Effector memory CD4-positive, alpha-beta T cell (primary cell): ENCODE data around the gene BAIAP3.

ENCODE experiments used
- DNase-seq, 3 donors: peaks; one replicate each; pipeline ENCODE4 v3.0.0-alpha.2; 2020
- H3K27ac ChIP-seq: 2 replicates; pipeline ENCODE4 v1.7.0; 2013; ENCODE audit warnings: mild to moderate bottlenecking, low read length, moderate library complexity; ENCODE audit not compliant: insufficient read depth, poor library complexity, severe bottlenecking
- H3K27me3 ChIP-seq: replicated peaks from 2 replicates; pipeline ENCODE4 v1.7.0; 2013; ENCODE audit warnings: mild to moderate bottlenecking, low read length; ENCODE audit not compliant: insufficient read depth, control insufficient read depth, poor library complexity, severe bottlenecking
- H3K36me3 ChIP-seq: 2 replicates; pipeline ENCODE4 v1.7.0; 2013; ENCODE audit warnings: mild to moderate bottlenecking, low read length, moderate library complexity; ENCODE audit not compliant: control insufficient read depth, insufficient read depth
- H3K4me1 ChIP-seq: 2 replicates; pipeline ENCODE4 v1.7.0; 2013; ENCODE audit warnings: low read length, mild to moderate bottlenecking; ENCODE audit not compliant: control insufficient read depth, insufficient read depth, poor library complexity, severe bottlenecking
- H3K4me3 ChIP-seq: 2 replicates; pipeline ENCODE4 v1.7.0; 2013; ENCODE audit warnings: low read length, low read depth, mild to moderate bottlenecking; ENCODE audit not compliant: insufficient read depth, poor library complexity, severe bottlenecking
- H3K9me3 ChIP-seq: 2 replicates; pipeline ENCODE4 v1.7.0; 2013; ENCODE audit warnings: mild to moderate bottlenecking, low read length, moderate library complexity; ENCODE audit not compliant: control insufficient read depth

The BAIAP3 gene

DNA sequence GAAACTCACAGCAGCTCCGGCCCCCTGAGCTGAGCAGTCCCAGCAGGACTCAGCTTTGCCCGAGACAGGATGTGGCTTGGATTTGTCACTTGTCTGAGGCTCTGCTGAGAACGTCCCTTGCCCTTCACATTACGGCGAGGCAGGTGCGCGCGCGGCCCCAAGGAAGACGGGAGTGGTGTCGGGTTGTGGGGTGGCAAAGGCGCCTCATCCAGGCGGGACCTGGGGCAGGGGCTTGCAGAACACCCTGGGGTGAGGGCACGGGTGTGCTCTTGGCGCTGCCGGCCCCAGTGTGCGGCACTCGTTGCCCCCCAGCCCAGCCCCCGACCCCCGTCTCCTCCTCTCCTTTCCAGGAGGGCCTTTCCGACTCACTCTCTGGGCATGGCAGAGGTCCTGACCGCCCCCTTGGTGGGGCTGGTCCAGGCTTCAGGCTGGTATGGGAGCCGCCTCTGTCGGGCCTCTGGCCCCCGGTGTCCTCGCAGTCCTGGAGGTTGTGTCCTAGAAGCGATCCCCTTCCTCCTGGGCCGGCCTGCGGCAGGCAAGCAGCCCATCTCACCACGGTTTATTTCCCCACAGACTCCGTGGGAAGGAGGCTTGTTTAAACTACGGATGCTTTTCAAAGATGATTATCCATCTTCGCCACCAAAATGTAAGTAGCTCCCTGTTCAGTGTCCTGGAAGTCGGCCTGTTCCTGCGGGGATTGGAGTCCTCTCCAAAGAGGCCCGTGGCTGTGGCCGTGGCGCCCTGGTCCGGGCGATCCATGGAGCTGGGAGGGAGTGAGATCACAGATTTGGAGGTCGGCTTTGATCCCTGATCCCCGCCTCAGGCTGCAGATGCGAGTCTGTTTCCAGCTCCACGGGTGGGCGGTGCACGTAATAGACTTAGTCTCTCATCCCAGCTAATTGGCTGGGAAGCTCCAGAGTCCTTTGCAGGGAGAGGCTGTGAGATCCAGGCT is 18.1 kb upstream of the BAIAP3 start:
- DNase-seq, result no peak
- H3K36me3 ChIP-seq, result peaks cover 79% of the 10 kb centered on the region
- peaks cover 21% of the 10 kb centered on the region for H3K4me1 ChIP-seq
- H3K9me3 ChIP-seq, result no peaks in the 10 kb centered on the region
- no peak overlapping the region for H3K4me3 ChIP-seq
- no peaks in the 10 kb centered on the region for H3K27me3 ChIP-seq
- H3K27ac ChIP-seq, result no peak overlapping the region

DNA sequence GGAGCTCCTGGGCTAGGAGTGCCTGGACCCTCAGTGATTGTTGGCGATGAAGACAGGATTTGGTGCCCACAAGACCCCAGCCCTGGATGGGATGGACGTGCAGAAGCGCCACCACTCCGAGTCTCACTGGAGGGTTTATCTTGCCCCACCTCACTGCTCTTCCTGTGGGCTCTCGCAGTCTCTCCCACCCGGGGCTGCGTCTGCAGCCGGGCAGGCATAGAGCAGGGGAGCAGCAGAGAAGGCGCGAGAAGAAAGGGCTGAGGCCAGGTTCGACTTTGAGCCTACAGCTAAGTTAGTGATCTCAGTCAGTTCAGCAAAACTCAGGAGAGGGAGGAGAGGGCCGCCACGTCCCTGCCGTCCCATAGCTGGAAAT is 17.4 kb upstream of the BAIAP3 start:
- Histone ChIP-seq H3K27me3 (no peaks in the 10 kb centered on the region), H3K27ac (no peak overlapping the region), H3K36me3 (peaks cover 85% of the 10 kb centered on the region), H3K4me1 (peaks cover 15% of the 10 kb centered on the region), H3K9me3 (no peaks in the 10 kb centered on the region), H3K4me3 (no peak overlapping the region)
- DNase-seq, result no peak

DNA sequence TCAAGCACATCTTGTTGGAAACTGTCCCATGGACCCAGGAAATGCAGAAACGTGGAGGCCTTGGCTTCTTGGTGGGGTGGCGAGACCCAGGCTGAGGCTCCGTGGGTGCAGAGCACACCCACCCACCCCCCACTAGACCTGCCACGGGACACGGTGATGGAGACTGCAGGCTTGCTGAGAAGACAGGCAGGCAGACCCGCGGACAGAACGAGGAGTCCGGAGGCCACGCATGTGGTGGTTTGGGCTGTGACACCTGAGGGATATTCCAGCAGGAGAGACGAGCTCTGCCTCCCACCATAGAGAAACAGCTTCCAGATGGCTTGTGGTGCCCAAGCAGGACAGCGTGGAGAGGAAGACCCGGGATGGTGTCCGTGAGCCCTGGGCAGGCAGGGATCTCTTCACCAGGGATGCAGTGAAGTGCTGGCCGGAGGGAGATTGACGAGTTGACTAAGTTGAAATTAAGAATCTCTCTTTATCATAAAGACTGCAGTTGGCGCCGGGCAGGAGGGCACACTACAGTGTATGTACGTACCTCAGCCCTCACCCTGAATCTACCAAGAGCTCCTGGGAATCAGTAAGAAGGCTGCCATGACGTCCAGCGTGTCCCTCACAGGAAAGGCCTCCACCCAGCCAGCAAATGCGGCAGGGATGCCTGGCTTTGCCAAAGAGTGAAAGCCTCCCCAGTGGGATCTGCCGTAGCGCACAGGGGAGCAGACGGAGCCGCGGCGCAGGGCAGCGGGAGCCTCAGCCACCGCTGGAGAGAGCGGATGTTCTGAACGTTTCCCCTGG is 15.8 kb upstream of the BAIAP3 start:
- H3K36me3 ChIP-seq, result peaks cover 89% of the 10 kb centered on the region
- no peak overlapping the region for H3K27ac ChIP-seq
- H3K9me3 ChIP-seq, result no peaks in the 10 kb centered on the region
- no peaks in the 10 kb centered on the region for H3K4me1 ChIP-seq
- no peak overlapping the region for H3K4me3 ChIP-seq
- H3K27me3 ChIP-seq, result no peaks in the 10 kb centered on the region
- DNase-seq, result no peak

DNA sequence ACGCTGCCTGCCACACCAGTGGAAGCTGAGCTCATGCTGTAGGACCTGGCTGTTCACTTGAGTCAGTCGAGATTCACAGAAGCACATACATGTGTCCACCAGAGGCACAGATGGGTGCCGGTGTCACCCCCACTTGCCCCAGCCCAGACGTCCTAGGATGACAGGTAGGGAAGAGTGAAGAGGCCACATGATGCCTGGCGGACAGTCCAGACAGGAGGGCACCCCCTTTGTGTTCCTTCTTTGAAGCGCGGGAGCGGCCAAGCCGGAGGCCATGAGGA is 15.2 kb upstream of the BAIAP3 start:
- Histone ChIP-seq H3K36me3 (peaks cover 88% of the 10 kb centered on the region), H3K27me3 (no peaks in the 10 kb centered on the region), H3K4me1 (no peaks in the 10 kb centered on the region), H3K4me3 (no peak overlapping the region), H3K27ac (no peak overlapping the region), H3K9me3 (no peaks in the 10 kb centered on the region)
- no peak for DNase-seq

DNA sequence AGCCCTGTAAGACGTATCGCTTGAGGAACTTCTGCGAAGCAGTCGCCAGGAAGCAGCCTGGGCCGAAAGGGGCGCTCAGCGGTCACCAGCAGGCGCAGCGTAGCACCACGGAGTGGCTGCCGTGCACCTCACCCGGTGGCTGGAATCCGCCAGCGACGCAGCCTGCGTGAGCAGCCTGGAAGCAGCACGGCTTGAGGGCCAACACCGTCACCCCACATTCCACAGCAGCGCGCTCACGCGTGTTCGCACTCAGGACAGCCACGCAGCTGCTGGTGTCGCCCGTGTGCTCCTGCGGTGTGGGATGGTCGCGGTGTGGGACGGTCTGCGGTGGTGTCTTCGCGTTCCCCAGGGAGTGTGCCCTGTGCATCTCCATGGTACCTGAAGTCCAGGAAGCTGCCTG is 14.4 kb upstream of the BAIAP3 start:
- Histone ChIP-seq H3K36me3 (peaks cover 90% of the 10 kb centered on the region), H3K9me3 (no peaks in the 10 kb centered on the region), H3K27ac (no peak overlapping the region), H3K27me3 (no peaks in the 10 kb centered on the region), H3K4me1 (no peaks in the 10 kb centered on the region), H3K4me3 (no peak overlapping the region)
- no peak for DNase-seq

DNA sequence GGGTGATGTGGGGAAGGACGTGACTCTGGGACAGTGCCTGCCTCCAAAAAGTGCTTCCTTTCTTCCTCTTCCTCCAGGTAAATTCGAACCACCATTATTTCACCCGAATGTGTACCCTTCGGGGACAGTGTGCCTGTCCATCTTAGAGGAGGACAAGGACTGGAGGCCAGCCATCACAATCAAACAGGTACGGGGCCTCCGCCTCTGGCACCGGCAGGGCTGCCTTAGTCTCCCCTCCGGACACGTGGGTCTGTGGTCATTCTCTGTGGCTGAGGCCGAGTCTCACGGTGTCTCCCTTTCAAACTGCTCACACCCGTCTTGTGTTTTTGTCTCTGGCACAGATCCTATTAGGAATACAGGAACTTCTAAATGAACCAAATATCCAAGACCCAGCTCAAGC is 13.3 kb upstream of the BAIAP3 start:
- H3K36me3 ChIP-seq, result peaks cover 89% of the 10 kb centered on the region
- H3K27me3 ChIP-seq, result no peaks in the 10 kb centered on the region
- no peaks in the 10 kb centered on the region for H3K9me3 ChIP-seq

DNA sequence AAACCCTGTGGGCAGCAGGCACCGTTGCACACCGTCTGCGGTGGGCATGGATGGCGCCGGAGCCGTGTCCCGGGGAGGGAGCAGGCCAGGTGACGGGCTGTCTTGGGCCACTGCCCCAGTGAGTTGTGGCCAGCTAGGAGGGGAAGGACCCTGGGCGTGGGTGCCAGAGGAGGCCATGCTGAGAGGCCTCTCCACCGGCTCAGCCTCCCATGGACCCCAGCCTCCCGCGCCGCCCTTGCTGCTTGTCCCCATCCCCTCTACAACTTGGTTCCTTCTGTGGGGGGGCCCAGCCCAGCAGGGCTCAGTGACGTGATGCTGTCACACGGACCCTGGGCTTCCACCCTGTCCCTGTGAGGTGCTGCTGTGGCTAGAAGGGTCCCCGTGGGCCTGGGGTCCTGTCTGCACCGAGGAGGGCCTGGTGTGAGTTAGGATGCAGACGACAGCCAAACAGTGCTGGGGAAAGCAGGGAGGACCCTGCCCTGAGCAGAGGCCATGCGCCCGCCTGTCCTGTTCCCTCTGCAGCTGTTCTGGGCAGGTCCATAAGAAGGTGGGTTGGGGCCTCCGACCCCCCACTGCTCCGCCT is 12.7 kb upstream of the BAIAP3 start:
- DNase-seq, result no peak
- H3K36me3 ChIP-seq, result peaks cover 85% of the 10 kb centered on the region
- H3K27me3 ChIP-seq, result no peaks in the 10 kb centered on the region
- H3K9me3 ChIP-seq, result no peaks in the 10 kb centered on the region
- H3K27ac ChIP-seq, result no peak overlapping the region
- H3K4me1 ChIP-seq, result no peaks in the 10 kb centered on the region
- H3K4me3 ChIP-seq, result no peak overlapping the region

More for the DNA sequence above, 13.3 kb upstream of the BAIAP3 start:
- H3K4me1 ChIP-seq, result no peaks in the 10 kb centered on the region
- H3K4me3 ChIP-seq, result no peak overlapping the region
- no peak overlapping the region for H3K27ac ChIP-seq
- DNase-seq, result no peak

DNA sequence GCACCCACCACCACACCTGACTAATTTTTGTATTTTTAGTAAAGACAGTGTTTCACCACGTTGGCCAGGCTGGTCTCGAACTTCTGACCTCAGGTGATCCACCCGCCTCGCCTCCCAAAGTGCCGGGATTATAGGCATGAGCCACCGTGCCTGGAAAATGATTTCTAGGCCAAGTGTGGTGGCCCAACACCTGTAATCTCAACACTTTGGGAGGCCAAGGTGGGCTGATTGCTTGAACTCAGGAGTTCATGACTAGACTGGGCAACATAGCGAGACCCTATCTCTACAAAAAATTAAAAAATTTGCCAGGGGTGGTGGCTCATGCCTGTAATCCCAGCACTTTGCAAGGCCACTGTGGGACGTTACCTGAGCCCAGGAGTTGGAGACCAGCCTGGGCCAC is 11.0 kb upstream of the BAIAP3 start:
- no peak overlapping the region for H3K4me3 ChIP-seq
- H3K9me3 ChIP-seq, result no peaks in the 10 kb centered on the region
- no peak overlapping the region for H3K27ac ChIP-seq
- peaks cover 68% of the 10 kb centered on the region for H3K36me3 ChIP-seq
- no peaks in the 10 kb centered on the region for H3K4me1 ChIP-seq
- H3K27me3 ChIP-seq, result no peaks in the 10 kb centered on the region
- DNase-seq, result no peak

DNA sequence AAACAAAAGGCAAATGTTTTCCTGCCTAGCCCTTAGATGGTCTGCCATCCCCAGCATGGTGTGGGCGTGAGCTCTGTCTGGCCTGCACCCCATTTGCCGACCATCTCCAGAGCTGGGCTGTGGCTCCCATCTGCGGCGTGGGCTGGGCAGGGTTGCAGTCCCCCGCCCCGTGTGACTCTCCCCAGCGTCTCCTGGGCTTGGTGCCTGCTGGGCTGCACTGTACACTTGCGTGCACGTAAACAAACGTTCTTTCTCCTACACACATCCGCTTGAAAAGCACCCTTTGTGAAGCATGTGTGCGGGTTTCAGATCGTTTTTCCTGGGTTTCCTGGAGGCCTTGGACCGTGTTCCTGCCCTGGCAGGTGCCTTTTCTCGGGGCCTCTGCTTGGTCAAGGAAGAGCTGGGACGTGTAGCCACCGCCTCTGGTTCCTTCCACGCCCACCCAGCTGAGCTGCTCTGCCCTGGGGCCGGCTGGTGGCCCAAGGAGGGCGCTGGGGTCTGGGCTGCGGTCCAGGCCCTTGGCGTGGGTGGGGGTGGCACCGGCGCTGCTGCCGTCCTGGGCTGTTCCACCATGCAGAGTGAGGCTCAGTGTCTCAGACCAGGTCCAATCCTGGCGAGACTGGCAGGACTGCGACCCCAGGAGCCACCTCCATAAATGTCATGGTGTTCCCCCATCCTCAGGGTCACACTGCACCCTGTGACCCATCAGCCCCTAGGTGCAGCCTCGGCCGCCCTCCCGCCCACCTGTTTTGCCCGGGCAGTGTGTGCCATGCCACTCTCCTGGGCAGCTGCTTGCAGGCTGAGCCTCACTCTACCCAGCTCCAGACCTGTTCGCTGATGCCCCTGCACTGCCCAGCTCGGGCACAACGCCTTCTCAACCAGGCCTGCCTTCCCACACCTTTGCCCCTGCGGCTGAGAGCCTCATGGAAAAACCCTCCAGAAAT is 9.9 kb upstream of the BAIAP3 start:
- Histone ChIP-seq H3K9me3 (no peaks in the 10 kb centered on the region), H3K27ac (no peak overlapping the region), H3K36me3 (peaks cover 57% of the 10 kb centered on the region), H3K4me1 (no peaks in the 10 kb centered on the region), H3K27me3 (no peaks in the 10 kb centered on the region), H3K4me3 (no peak overlapping the region)
- no peak for DNase-seq
